Body of pancreas (tissue), 4 donors: Measurements from ENCODE around the gene ZBTB43. TPM values are rescaled to one million over a fixed set of nuclear protein-coding genes. Genes with fewer than 3 reads are reported as not detected.

Source experiments
- ATAC-seq: fragments of 150-250 bp; one replicate; pipeline ENCODE4 v1.9.1; 2016
- DNase-seq, 4 donors: peaks; one replicate each; pipeline ENCODE4 v3.0.0-alpha.2; 2019
- H3K27ac ChIP-seq, 4 donors: fragments of 200-600 bp; sonication (generic); 1 replicate in 3 of 4; 2 replicates in 1 of 4; pipeline versions ENCODE4 v1.5.1 to v1.6.1; 2016 to 2019; ENCODE audit warnings: mild to moderate bottlenecking in 1 of 4, mixed read lengths in 1 of 4, moderate library complexity in 1 of 4
- H3K27me3 ChIP-seq, 2 donors: fragments of 200-600 bp; sonication (generic); one replicate each; pipeline ENCODE4 v1.6.0; 2016; ENCODE audit warnings: mild to moderate bottlenecking in 1 of 2
- H3K36me3 ChIP-seq, 2 donors: fragments of 200-600 bp; sonication (generic); replicated peaks in 1 of 2; 2 replicates each; pipeline ENCODE4 v1.5.1; 2016; ENCODE audit warnings: low read depth in 2 of 2; ENCODE audit not compliant: insufficient read depth in 1 of 2
- H3K4me1 ChIP-seq: fragments of 200-600 bp; sonication (generic); one replicate; pipeline ENCODE4 v1.6.0; 2016
- H3K4me3 ChIP-seq, 2 donors: fragments of 200-600 bp; sonication (generic); 1 replicate in 1 of 2; 2 replicates in 1 of 2; pipeline ENCODE4 v1.5.1; 2016 to 2019
- H3K9me3 ChIP-seq, 3 donors: fragments of 200-600 bp; sonication (generic); 1 replicate in 2 of 3; 2 replicates in 1 of 3; pipeline ENCODE4 v1.5.1; 2016
- POLR2A ChIP-seq, 3 donors: fragments of 450-650 bp; IDR thresholded peaks; one replicate each; pipeline ENCODE4 v1.6.1; 2016; ENCODE audit warnings: antibody characterized with exemption in 3 of 3, mild to moderate bottlenecking in 2 of 3
- WGBS, 2 donors: methylation state at CpG; one replicate each; pipeline ENCODE4 v1.1.5; 2017; 5-methylcytosine and 5-hydroxymethylcytosine counted together
- intact Hi-C: fragments of 100-400 bp; cut with DNase I; formaldehyde crosslinking; loops from one replicate; pipeline ENCODE4 v1.15.1; 2023
- total RNA-seq, 2 donors: library from RNA; depleted of rRNA; stranded (reverse); fragments of >200 nt; gene quantifications; one replicate each; pipeline ENCODE4 v1.1.0, GENCODE V29; 2016
- TF ChIP-seq, protein P1 (sequence below), 7 experiments: fragments of 450-650 bp in 4 of 7; fragments of 200-600 bp in 3 of 7; sonication (generic) in 3 of 7; IDR thresholded peaks; one replicate each; pipeline ENCODE4 v1.5.1; 2016 to 2019; ENCODE audit warnings: antibody characterized with exemption in 7 of 7

The ZBTB43 gene
- total RNA-seq, 2 donors from 2014 or later = 6.2 to 7.6 TPM

DNA sequence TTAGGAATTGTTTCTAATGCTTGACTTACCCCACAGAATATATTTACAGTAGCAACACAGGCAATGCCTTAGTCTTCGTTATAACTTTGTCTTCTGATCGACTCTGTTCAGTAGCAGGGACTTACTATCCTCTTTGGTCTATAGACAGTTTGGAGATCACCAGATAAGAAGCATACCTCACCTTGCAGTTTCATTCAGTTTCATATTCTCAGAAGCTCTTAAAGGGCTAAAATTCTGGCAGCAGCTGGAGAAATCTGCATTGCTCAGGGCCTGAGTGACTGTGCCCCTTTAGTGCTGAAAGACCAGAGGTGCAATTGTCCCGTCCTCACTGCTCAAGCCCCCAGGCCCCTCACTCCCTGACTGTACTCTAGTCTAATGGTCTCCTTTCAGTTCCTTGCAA lies 26.0 kb downstream of the ZBTB43 start:
- ATAC-seq = no peak
- Histone ChIP-seq H3K9me3 (no peaks in the 10 kb centered on the region), H3K4me1 (no peaks in the 10 kb centered on the region), H3K27ac (no peak overlapping the region), H3K27me3 (no peaks in the 10 kb centered on the region), H3K4me3 (no peak overlapping the region), H3K36me3 (peaks cover 7 to 12% of the 10 kb centered on the region in 2 donors)
- DNase-seq = no peak
- no peak for TF ChIP-seq POLR2A (IDR thresholded peaks at IDR 0.05)
- TF ChIP-seq, protein P1, sequence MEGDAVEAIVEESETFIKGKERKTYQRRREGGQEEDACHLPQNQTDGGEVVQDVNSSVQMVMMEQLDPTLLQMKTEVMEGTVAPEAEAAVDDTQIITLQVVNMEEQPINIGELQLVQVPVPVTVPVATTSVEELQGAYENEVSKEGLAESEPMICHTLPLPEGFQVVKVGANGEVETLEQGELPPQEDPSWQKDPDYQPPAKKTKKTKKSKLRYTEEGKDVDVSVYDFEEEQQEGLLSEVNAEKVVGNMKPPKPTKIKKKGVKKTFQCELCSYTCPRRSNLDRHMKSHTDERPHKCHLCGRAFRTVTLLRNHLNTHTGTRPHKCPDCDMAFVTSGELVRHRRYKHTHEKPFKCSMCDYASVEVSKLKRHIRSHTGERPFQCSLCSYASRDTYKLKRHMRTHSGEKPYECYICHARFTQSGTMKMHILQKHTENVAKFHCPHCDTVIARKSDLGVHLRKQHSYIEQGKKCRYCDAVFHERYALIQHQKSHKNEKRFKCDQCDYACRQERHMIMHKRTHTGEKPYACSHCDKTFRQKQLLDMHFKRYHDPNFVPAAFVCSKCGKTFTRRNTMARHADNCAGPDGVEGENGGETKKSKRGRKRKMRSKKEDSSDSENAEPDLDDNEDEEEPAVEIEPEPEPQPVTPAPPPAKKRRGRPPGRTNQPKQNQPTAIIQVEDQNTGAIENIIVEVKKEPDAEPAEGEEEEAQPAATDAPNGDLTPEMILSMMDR (IDR thresholded peaks at IDR 0.05) = no peak
- intact Hi-C loops = no loop called here
- 87 to 97% methylated on average over 3 of the region's 3 CpGs for WGBS, 2 donors

DNA sequence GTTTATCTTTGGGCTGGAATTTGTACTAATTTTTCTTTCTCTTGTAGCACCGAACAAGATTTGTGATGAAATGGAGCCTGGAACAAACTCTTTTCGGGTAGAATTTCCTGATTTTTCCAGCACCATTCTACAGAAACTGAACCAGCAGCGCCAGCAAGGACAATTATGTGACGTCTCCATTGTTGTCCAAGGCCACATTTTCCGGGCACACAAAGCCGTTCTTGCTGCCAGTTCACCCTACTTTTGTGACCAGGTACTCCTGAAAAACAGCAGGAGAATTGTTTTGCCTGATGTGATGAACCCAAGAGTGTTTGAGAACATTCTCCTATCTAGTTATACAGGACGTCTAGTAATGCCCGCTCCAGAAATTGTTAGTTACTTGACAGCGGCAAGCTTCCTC lies 27.6 kb downstream of the ZBTB43 start:
- no peak for TF ChIP-seq POLR2A (IDR thresholded peaks at IDR 0.05)
- TF ChIP-seq, protein P1 (IDR thresholded peaks at IDR 0.05) = no peak
- intact Hi-C loops = no loop called here
- DNase-seq (no peak), ATAC-seq (no peak)
- no peak overlapping the region for H3K27ac ChIP-seq
- H3K4me3 ChIP-seq = no peak overlapping the region
- H3K4me1 ChIP-seq = no peaks in the 10 kb centered on the region
- peaks cover 7 to 12% of the 10 kb centered on the region in 2 donors for H3K36me3 ChIP-seq
- no peaks in the 10 kb centered on the region for H3K9me3 ChIP-seq
- 82 to 84% methylated on average over 9 of the region's 9 CpGs for WGBS, 2 donors
- no peaks in the 10 kb centered on the region for H3K27me3 ChIP-seq

DNA sequence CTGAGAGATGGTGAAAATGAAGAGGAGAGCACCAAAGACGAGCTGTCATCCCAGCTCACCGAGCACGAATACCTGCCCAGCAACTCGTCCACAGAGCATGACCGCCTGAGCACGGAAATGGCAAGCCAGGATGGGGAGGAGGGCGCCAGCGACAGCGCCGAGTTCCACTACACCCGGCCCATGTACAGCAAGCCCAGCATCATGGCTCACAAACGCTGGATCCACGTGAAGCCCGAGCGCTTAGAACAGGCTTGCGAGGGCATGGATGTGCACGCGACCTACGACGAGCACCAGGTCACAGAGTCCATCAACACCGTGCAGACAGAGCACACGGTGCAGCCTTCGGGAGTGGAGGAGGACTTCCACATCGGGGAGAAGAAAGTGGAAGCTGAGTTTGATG lies 28.2 kb downstream of the ZBTB43 start:
- Histone ChIP-seq H3K27ac (no peak overlapping the region), H3K27me3 (no peaks in the 10 kb centered on the region), H3K36me3 (peaks cover 7 to 12% of the 10 kb centered on the region in 2 donors), H3K9me3 (no peaks in the 10 kb centered on the region), H3K4me1 (no peaks in the 10 kb centered on the region), H3K4me3 (no peak overlapping the region)
- TF ChIP-seq, protein P1 (IDR thresholded peaks at IDR 0.05) = no peak
- no peak for TF ChIP-seq POLR2A (IDR thresholded peaks at IDR 0.05)
- ATAC-seq = no peak
- no peak for DNase-seq
- intact Hi-C loops = no loop called here
- WGBS, 2 donors = 96 to 97% methylated on average over 17 to 21 of the region's 24 CpGs

DNA sequence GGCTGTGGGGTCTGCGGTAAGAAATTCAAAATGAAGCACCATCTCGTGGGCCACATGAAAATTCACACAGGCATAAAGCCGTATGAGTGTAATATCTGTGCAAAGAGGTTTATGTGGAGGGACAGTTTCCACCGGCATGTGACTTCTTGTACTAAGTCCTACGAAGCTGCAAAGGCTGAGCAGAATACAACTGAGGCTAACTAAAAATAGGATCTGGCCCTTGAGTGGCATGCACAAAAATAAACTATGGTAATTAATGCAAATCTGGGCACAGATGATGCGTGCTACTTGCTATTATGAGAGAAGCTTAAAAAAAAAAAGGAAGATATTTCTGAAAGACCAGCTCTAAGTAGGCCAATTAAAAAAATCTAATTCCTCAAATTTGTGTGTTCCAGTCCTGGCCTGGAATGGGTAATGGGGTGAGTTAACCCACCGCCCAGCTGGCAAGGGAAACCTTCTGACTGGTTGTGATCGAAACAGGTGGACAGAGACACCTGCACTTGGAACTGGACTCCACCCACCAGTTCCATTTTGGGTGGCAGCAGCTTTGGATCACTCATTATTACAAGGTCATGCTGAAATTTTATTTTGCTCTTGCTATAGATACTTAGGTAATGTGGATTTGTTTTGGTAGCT lies 29.0 kb downstream of the ZBTB43 start:
- DNase-seq = no peak
- Histone ChIP-seq H3K9me3 (no peaks in the 10 kb centered on the region), H3K36me3 (peaks cover 7 to 12% of the 10 kb centered on the region in 2 donors), H3K4me1 (no peaks in the 10 kb centered on the region), H3K27ac (no peak overlapping the region), H3K4me3 (no peak overlapping the region), H3K27me3 (no peaks in the 10 kb centered on the region)
- intact Hi-C loops = no loop called here
- 86 to 97% methylated on average over 8 of the region's 8 CpGs for WGBS, 2 donors
- ATAC-seq = no peak
- TF ChIP-seq, protein P1 (IDR thresholded peaks at IDR 0.05) = no peak
- TF ChIP-seq POLR2A (IDR thresholded peaks at IDR 0.05) = no peak

DNA sequence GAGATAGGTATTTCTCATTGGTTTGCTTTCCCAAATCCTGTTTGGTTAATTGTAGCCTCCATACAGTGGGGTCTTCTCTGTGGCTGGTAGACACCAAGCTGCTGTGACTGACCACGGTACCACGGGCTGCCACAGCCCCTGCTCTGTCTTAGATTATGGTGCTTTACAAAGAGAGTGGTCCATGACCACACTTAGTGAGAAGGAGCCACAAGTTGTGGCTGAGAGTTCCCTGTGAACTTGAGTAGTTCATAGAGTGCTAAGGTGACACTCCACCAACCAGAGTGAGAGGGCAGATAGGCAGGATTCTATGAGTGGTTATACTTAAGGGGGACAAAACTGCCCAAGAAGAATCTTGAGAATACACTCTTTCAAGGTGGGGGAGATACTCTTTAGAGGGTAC lies 29.8 kb downstream of the ZBTB43 start:
- no peaks in the 10 kb centered on the region for H3K27me3 ChIP-seq
- TF ChIP-seq, protein P1 (IDR thresholded peaks at IDR 0.05) = no peak
- no peak for TF ChIP-seq POLR2A (IDR thresholded peaks at IDR 0.05)
- H3K27ac ChIP-seq = no peak overlapping the region
- intact Hi-C loops = no loop called here
- ATAC-seq (no peak), DNase-seq (no peak)
- H3K36me3 ChIP-seq = peaks cover 7 to 12% of the 10 kb centered on the region in 2 donors
- H3K4me1 ChIP-seq = no peaks in the 10 kb centered on the region
- 94 to 97% methylated on average over 2 of the region's 2 CpGs for WGBS, 2 donors
- no peaks in the 10 kb centered on the region for H3K9me3 ChIP-seq
- no peak overlapping the region for H3K4me3 ChIP-seq
